ENCODE results near the gene EXD2. TPM values are rescaled to one million over a fixed set of nuclear protein-coding genes. Genes with fewer than 3 reads are reported as not detected.

Gene EXD2
- total RNA-seq, 1 experiment from 2014 or later: 26.2 TPM

GRCh38 chr14:69246331-69246730 lies 55.0 kb downstream of the EXD2 start (continued):
- TF ChIP-seq GTF2I (CRISPR knock-in tag; conservative IDR thresholded peaks at IDR 0.05) (no peak), CBFB (CRISPR knock-in tag; IDR thresholded peaks at IDR 0.05; ENCODE audit: low read depth) (no peak), TEAD4 (CRISPR knock-in tag; IDR thresholded peaks at IDR 0.05) (no peak), HMGA2 (CRISPR knock-in tag; IDR thresholded peaks at IDR 0.05) (no peak), JUN (CRISPR knock-in tag; IDR thresholded peaks at IDR 0.05) (no peak), CTCF (IDR thresholded peaks at IDR 0.05) (no peak), EMX1 (CRISPR knock-in tag; IDR thresholded peaks at IDR 0.05) (no peak), MAX (CRISPR knock-in tag; IDR thresholded peaks at IDR 0.05) (no peak), ATF2 (CRISPR knock-in tag; IDR thresholded peaks at IDR 0.05; ENCODE audit: borderline replicate concordance, low read depth) (no peak), ZNF232 (CRISPR knock-in tag; IDR thresholded peaks at IDR 0.05) (no peak), SMAD3 (CRISPR knock-in tag; IDR thresholded peaks at IDR 0.05; ENCODE audit: borderline replicate concordance) (no peak), RELA (CRISPR knock-in tag; IDR thresholded peaks at IDR 0.05; ENCODE audit: borderline replicate concordance) (no peak)

GRCh38 chr14:69247676-69248440 lies 56.6 kb downstream of the EXD2 start:
- Mint-ChIP-seq H3K36me3 (no peaks in the 10 kb centered on the region), H3K4me1 (no peaks in the 10 kb centered on the region), H3K27me3 (ENCODE audit: low read depth) (no peaks in the 10 kb centered on the region), H3K4me3 (no peak overlapping the region), H3K27ac (no peak overlapping the region), H3K9me3 (no peaks in the 10 kb centered on the region)
- ATAC-seq (no peak), DNase-seq (ENCODE audit: low spot score) (no peak)
- POLR2A ChIA-PET: interaction anchor here (0.6 kb wide), 1 partner anchor 377 kb away, joined by 4 read pairs; no protein-coding TSS in a partner anchor
- TF ChIP-seq SP1 (CRISPR knock-in tag; conservative IDR thresholded peaks at IDR 0.05) (no peak), FOXK1 (CRISPR knock-in tag; IDR thresholded peaks at IDR 0.05) (no peak), HMGXB4 (CRISPR knock-in tag; IDR thresholded peaks at IDR 0.05) (no peak), ERG (CRISPR knock-in tag; IDR thresholded peaks at IDR 0.05) (no peak), ZNF532 (CRISPR knock-in tag; IDR thresholded peaks at IDR 0.05; ENCODE audit: borderline replicate concordance) (no peak), ZNF396 (CRISPR knock-in tag; IDR thresholded peaks at IDR 0.05; ENCODE audit: borderline replicate concordance) (no peak), NR2C2 (CRISPR knock-in tag; IDR thresholded peaks at IDR 0.05) (no peak), ZNF671 (CRISPR knock-in tag; IDR thresholded peaks at IDR 0.05) (no peak), ZNF512 (CRISPR knock-in tag; IDR thresholded peaks at IDR 0.05; ENCODE audit: borderline replicate concordance) (no peak), EMX1 (CRISPR knock-in tag; IDR thresholded peaks at IDR 0.05) (no peak), TP53 (CRISPR knock-in tag; IDR thresholded peaks at IDR 0.05) (no peak), MLX (CRISPR knock-in tag; IDR thresholded peaks at IDR 0.05) (no peak), ZNF121 (CRISPR knock-in tag; IDR thresholded peaks at IDR 0.05) (no peak)
- CTCF ChIA-PET: interaction anchor here (1.0 to 2.2 kb wide), 4 partner anchors 9 to 99 kb away, joined by 3 to 10 read pairs (median 4); partner anchors contain the start of gene GALNT16
